ENCODE measurements around the gene LDB1.

LDB1 gene

GRCh38 chr10:102134416-102134815, 14.2 kb upstream of the LDB1 start:
- no peak for DNase-seq (ENCODE audit: low spot score)

- DNase-seq (ENCODE audit: low spot score) = peak; percentile 75
Observed at GRCh38 chr10:102133373-102134195, 13.4 kb upstream of the LDB1 start.

GRCh38 chr10:102132563-102133372, 12.6 kb upstream of the LDB1 start, which contains the start of gene PPRC1:
TSS of gene PPRC1 (plus strand) at chr10:102133040. CDS start at chr10:102133069, 29 bp downstream.
- DNase-seq (ENCODE audit: low spot score) = peak; percentile 97

- no peak for DNase-seq (ENCODE audit: low spot score)
Observed at GRCh38 chr10:102132193-102132562, 12.0 kb upstream of the LDB1 start.

GRCh38 chr10:102131286-102132170, 11.4 kb upstream of the LDB1 start:
- no peak for DNase-seq (ENCODE audit: low spot score)

- no peak for DNase-seq (ENCODE audit: low spot score)
Observed at GRCh38 chr10:102123223-102123622, 3.1 kb upstream of the LDB1 start.

- DNase-seq (ENCODE audit: low spot score) = no peak
Observed at GRCh38 chr10:102122450-102122849, 2.3 kb upstream of the LDB1 start.

GRCh38 chr10:102121739-102122372, 1.7 kb upstream of the LDB1 start:
- DNase-seq (ENCODE audit: low spot score) = peak; percentile 48

- DNase-seq (ENCODE audit: low spot score) = peak; percentile 75
Observed at GRCh38 chr10:102120991-102121738, 997 bp upstream of the LDB1 start.

- DNase-seq (ENCODE audit: low spot score) = peak; percentile 73
Observed at GRCh38 chr10:102119417-102120141, 589 bp downstream of the LDB1 start.

GRCh38 chr10:102118867-102119266, 1.3 kb downstream of the LDB1 start:
- no peak for DNase-seq (ENCODE audit: low spot score)

GRCh38 chr10:102117391-102118159, 2.6 kb downstream of the LDB1 start:
- peak; percentile 38 for DNase-seq (ENCODE audit: low spot score)

- DNase-seq (ENCODE audit: low spot score) = no peak
Observed at GRCh38 chr10:102116656-102117055, 3.5 kb downstream of the LDB1 start.

GRCh38 chr10:102115775-102116174, 4.4 kb downstream of the LDB1 start:
- no peak for DNase-seq (ENCODE audit: low spot score)

GRCh38 chr10:102114861-102115618, 5.1 kb downstream of the LDB1 start:
- DNase-seq (ENCODE audit: low spot score) = peak; percentile 86

GRCh38 chr10:102113956-102114857, 6.0 kb downstream of the LDB1 start:
- DNase-seq (ENCODE audit: low spot score) = no peak

GRCh38 chr10:102113261-102113955, 6.8 kb downstream of the LDB1 start:
- DNase-seq (ENCODE audit: low spot score) = no peak
